ENCODE data around the gene CLMN. TPM values are rescaled to one million over a fixed set of nuclear protein-coding genes. Genes with fewer than 3 reads are reported as not detected.

CLMN gene
- polyA plus RNA-seq, 1 donor from 2014 or later: 0.57 TPM

DNA sequence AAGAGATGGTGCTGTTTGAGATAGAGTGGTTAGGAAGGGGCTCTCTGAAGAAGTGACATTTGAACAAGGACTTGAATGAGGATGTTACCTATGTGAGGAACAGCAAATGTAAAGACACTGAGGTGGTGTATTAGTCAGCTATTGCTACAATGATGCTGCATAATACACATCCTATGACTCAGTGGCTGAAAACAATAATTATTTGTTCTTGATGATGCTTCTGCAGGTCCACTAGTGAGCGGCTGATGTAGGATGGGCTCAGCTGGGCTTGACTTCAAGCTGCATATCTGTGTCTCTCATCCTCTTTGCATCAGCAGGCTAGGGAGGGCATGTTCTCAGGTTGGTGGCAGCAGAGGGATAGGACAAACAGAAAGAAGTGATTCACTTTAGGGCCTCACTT lies 21.4 kb upstream of the CLMN start:
- H4K20me1 ChIP-seq (ENCODE audit: insufficient read depth): no peaks in the 10 kb centered on the region
- H3K4me2 ChIP-seq (ENCODE audit: low read length): no peak overlapping the region
- no peaks in the 10 kb centered on the region for H3K79me2 ChIP-seq (replicated peaks; ENCODE audit: insufficient read depth, low read length)
- no peak overlapping the region for H3K27ac ChIP-seq (ENCODE audit: low read length)
- no peaks in the 10 kb centered on the region for H3K9me3 ChIP-seq (ENCODE audit: low read length)
- H3K27me3 ChIP-seq (ENCODE audit: insufficient read depth, low read depth, low read length): no peaks in the 10 kb centered on the region
- no peak overlapping the region for H3K4me3 ChIP-seq (ENCODE audit: low read length)
- no peak for TF ChIP-seq POLR2AphosphoS5 (IDR thresholded peaks at IDR 0.05)
- TF ChIP-seq, protein P1, sequence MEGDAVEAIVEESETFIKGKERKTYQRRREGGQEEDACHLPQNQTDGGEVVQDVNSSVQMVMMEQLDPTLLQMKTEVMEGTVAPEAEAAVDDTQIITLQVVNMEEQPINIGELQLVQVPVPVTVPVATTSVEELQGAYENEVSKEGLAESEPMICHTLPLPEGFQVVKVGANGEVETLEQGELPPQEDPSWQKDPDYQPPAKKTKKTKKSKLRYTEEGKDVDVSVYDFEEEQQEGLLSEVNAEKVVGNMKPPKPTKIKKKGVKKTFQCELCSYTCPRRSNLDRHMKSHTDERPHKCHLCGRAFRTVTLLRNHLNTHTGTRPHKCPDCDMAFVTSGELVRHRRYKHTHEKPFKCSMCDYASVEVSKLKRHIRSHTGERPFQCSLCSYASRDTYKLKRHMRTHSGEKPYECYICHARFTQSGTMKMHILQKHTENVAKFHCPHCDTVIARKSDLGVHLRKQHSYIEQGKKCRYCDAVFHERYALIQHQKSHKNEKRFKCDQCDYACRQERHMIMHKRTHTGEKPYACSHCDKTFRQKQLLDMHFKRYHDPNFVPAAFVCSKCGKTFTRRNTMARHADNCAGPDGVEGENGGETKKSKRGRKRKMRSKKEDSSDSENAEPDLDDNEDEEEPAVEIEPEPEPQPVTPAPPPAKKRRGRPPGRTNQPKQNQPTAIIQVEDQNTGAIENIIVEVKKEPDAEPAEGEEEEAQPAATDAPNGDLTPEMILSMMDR (IDR thresholded peaks at IDR 0.05; ENCODE audit: poor library complexity, severe bottlenecking): no peak
- TF ChIP-seq MXI1 (conservative IDR thresholded peaks at IDR 0.05; ENCODE audit: poor library complexity, severe bottlenecking): no peak
- H3K9ac ChIP-seq (ENCODE audit: low read length): no peak overlapping the region
- H3K36me3 ChIP-seq (ENCODE audit: insufficient read depth, low read length): no peaks in the 10 kb centered on the region
- H3K9me2 ChIP-seq (ENCODE audit: insufficient read depth, low read length): no peaks in the 10 kb centered on the region
- H3F3A ChIP-seq (ENCODE audit: insufficient read depth, low read length, poor library complexity, severe bottlenecking): no peaks in the 10 kb centered on the region
- H2AFZ ChIP-seq (ENCODE audit: low read depth, low read length): no peak overlapping the region

DNA sequence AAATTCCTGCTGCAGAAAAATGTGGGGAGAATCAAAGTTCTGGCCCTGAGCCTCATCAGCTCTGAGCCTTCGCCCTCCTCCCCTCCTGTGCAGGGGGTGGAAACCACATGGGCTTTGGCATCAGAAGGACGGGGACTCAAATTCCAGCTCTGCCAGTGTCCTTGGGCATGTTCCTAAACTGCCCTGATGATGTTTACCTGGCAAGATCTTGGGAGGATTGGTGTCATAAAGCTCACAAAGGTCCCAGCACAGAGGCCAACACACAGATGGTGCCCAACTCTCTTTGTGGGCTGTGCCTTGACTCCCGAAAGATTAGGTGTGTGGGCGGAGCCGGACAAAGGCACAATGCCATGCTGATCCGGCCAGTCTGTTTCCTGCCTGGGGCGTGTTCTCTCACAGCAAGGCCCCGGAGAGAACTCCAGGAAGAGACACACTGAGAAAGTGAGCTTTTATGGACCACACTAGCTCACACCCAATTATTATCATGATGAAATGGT lies 20.5 kb upstream of the CLMN start:
- H3K4me2 ChIP-seq (ENCODE audit: low read length): no peak overlapping the region
- no peaks in the 10 kb centered on the region for H3F3A ChIP-seq (ENCODE audit: insufficient read depth, low read length, poor library complexity, severe bottlenecking)
- TF ChIP-seq RAD21 (conservative IDR thresholded peaks at IDR 0.05): no peak
- no peak for TF ChIP-seq MXI1 (conservative IDR thresholded peaks at IDR 0.05; ENCODE audit: poor library complexity, severe bottlenecking)
- no peak for TF ChIP-seq EP300 (conservative IDR thresholded peaks at IDR 0.05; ENCODE audit: poor library complexity, severe bottlenecking)
- TF ChIP-seq, protein P1 (IDR thresholded peaks at IDR 0.05; ENCODE audit: poor library complexity, severe bottlenecking): no peak
- no peak for TF ChIP-seq POLR2AphosphoS5 (IDR thresholded peaks at IDR 0.05)
- no peak for TF ChIP-seq SMC3 (conservative IDR thresholded peaks at IDR 0.05; ENCODE audit: poor library complexity)
- TF ChIP-seq, protein P2, sequence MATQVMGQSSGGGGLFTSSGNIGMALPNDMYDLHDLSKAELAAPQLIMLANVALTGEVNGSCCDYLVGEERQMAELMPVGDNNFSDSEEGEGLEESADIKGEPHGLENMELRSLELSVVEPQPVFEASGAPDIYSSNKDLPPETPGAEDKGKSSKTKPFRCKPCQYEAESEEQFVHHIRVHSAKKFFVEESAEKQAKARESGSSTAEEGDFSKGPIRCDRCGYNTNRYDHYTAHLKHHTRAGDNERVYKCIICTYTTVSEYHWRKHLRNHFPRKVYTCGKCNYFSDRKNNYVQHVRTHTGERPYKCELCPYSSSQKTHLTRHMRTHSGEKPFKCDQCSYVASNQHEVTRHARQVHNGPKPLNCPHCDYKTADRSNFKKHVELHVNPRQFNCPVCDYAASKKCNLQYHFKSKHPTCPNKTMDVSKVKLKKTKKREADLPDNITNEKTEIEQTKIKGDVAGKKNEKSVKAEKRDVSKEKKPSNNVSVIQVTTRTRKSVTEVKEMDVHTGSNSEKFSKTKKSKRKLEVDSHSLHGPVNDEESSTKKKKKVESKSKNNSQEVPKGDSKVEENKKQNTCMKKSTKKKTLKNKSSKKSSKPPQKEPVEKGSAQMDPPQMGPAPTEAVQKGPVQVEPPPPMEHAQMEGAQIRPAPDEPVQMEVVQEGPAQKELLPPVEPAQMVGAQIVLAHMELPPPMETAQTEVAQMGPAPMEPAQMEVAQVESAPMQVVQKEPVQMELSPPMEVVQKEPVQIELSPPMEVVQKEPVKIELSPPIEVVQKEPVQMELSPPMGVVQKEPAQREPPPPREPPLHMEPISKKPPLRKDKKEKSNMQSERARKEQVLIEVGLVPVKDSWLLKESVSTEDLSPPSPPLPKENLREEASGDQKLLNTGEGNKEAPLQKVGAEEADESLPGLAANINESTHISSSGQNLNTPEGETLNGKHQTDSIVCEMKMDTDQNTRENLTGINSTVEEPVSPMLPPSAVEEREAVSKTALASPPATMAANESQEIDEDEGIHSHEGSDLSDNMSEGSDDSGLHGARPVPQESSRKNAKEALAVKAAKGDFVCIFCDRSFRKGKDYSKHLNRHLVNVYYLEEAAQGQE (IDR thresholded peaks at IDR 0.05; ENCODE audit: borderline replicate concordance): no peak
- TF ChIP-seq EZH2 (IDR thresholded peaks at IDR 0.05; ENCODE audit: borderline replicate concordance, insufficient read depth, low read length, poor library complexity, severe bottlenecking): no peak
- TF ChIP-seq TAF1 (IDR thresholded peaks at IDR 0.05; ENCODE audit: low read depth): no peak
- no peaks in the 10 kb centered on the region for H3K36me3 ChIP-seq (ENCODE audit: insufficient read depth, low read length)
- no peak overlapping the region for H3K4me3 ChIP-seq (ENCODE audit: low read length)
- H2AFZ ChIP-seq (ENCODE audit: low read depth, low read length): no peak overlapping the region
- H3K9ac ChIP-seq (ENCODE audit: low read length): no peak overlapping the region
- no peaks in the 10 kb centered on the region for H3K9me3 ChIP-seq (ENCODE audit: low read length)
- no peak overlapping the region for H3K27ac ChIP-seq (ENCODE audit: low read length)
- H3K27me3 ChIP-seq (ENCODE audit: insufficient read depth, low read depth, low read length): no peaks in the 10 kb centered on the region
- no peaks in the 10 kb centered on the region for H3K79me2 ChIP-seq (replicated peaks; ENCODE audit: insufficient read depth, low read length)
- H4K20me1 ChIP-seq (ENCODE audit: insufficient read depth): no peaks in the 10 kb centered on the region
- H3K9me2 ChIP-seq (ENCODE audit: insufficient read depth, low read length): no peaks in the 10 kb centered on the region

All from neural cell (in vitro differentiated cells).